GM23338 (cell line): Measurements from ENCODE around the gene SARS2. TPM values are rescaled to one million over a fixed set of nuclear protein-coding genes. Genes with fewer than 3 reads are reported as not detected.

Experiments used
- ATAC-seq: fragments of 200-7000 bp; cut with Tn5 transposase; 3 replicates; pipeline ENCODE4 v1.9.1; 2020
- DNase-seq: peaks from one replicate; pipeline ENCODE4 v3.0.0-alpha.2; 2015; ENCODE audit warnings: low spot score
- H2AFZ ChIP-seq: fragments of 200-600 bp; sonication (generic); 2 replicates; pipeline ENCODE4 v1.8.0; 2016; ENCODE audit warnings: antibody characterized with exemption, mild to moderate bottlenecking, moderate library complexity
- H3F3A ChIP-seq: fragments of 200-600 bp; sonication (generic); replicated peaks from 2 replicates; pipeline ENCODE4 v1.8.0; 2017; ENCODE audit warnings: antibody characterized with exemption, mixed run types, low read depth
- H3K27ac ChIP-seq: fragments of 200-600 bp; sonication (generic); 2 replicates; pipeline ENCODE4 v1.6.1; 2016; ENCODE audit warnings: low read depth
- H3K27me3 ChIP-seq: fragments of 200-600 bp; sonication (generic); 2 replicates; pipeline ENCODE4 v1.8.0; 2016; ENCODE audit warnings: mild to moderate bottlenecking, mixed run types, moderate library complexity; ENCODE audit not compliant: insufficient read depth
- H3K36me3 ChIP-seq: fragments of 200-600 bp; sonication (generic); 2 replicates; pipeline ENCODE4 v1.8.0; 2016; ENCODE audit warnings: mild to moderate bottlenecking; ENCODE audit not compliant: insufficient read depth
- H3K4me1 ChIP-seq: fragments of 200-600 bp; sonication (generic); 2 replicates; pipeline ENCODE4 v1.8.0; 2016; ENCODE audit warnings: mild to moderate bottlenecking, moderate library complexity; ENCODE audit not compliant: insufficient read depth
- H3K4me2 ChIP-seq: fragments of 200-600 bp; sonication (generic); 2 replicates; pipeline ENCODE4 v1.7.1; 2017; ENCODE audit warnings: mixed run types
- H3K4me3 ChIP-seq: fragments of 200-600 bp; sonication (generic); 2 replicates; pipeline ENCODE4 v1.6.1; 2016; ENCODE audit warnings: mixed run types
- H3K79me2 ChIP-seq: fragments of 200-600 bp; sonication (generic); replicated peaks from 2 replicates; pipeline ENCODE4 v1.8.0; 2017; ENCODE audit warnings: mild to moderate bottlenecking; ENCODE audit not compliant: insufficient read depth
- H3K9me2 ChIP-seq: fragments of 200-600 bp; sonication (generic); 2 replicates; pipeline ENCODE4 v1.8.0; 2017; ENCODE audit not compliant: insufficient read depth
- H4K20me1 ChIP-seq: fragments of 200-600 bp; sonication (generic); replicated peaks from 2 replicates; pipeline ENCODE4 v1.8.0; 2017; ENCODE audit warnings: mild to moderate bottlenecking; ENCODE audit not compliant: insufficient read depth
- H3K27ac Mint-ChIP-seq: 2 replicates; pipeline ENCODE4 v1.8.0; 2020; ENCODE audit warnings: inconsistent platforms, mild to moderate bottlenecking, moderate library complexity, mixed read lengths
- H3K27me3 Mint-ChIP-seq: 3 replicates; pipeline ENCODE4 v1.8.0; 2022; ENCODE audit warnings: low read depth, mild to moderate bottlenecking, moderate library complexity, mixed read lengths, inconsistent platforms; ENCODE audit not compliant: insufficient read depth, poor library complexity
- H3K36me3 Mint-ChIP-seq: 3 replicates; pipeline ENCODE4 v1.8.0; 2021; ENCODE audit warnings: low read depth, mild to moderate bottlenecking, inconsistent platforms, moderate library complexity, mixed read lengths
- H3K4me1 Mint-ChIP-seq: 3 replicates; pipeline ENCODE4 v1.8.0; 2020; ENCODE audit warnings: mild to moderate bottlenecking, inconsistent platforms, mixed read lengths
- H3K4me3 Mint-ChIP-seq: 3 replicates; pipeline ENCODE4 v1.8.0; 2021; ENCODE audit warnings: moderate library complexity, mild to moderate bottlenecking, inconsistent platforms, mixed read lengths
- H3K9me3 Mint-ChIP-seq: 3 replicates; pipeline ENCODE4 v1.8.0; 2020; ENCODE audit warnings: moderate library complexity, mild to moderate bottlenecking, inconsistent platforms, mixed read lengths
- CREB1 ChIP-seq: fragments of 250-450 bp; sonication (Bioruptor Pico); IDR thresholded peaks from 2 replicates; pipeline ENCODE4 v1.5.0; 2020; ENCODE audit warnings: low read depth, mild to moderate bottlenecking, moderate library complexity
- EZH2phosphoT487 ChIP-seq: fragments of 200-600 bp; sonication (generic); IDR thresholded peaks from one replicate; pipeline ENCODE4 v1.8.1; 2018; ENCODE audit warnings: antibody characterized with exemption; ENCODE audit not compliant: unreplicated experiment
- POLR2AphosphoS5 ChIP-seq: IDR thresholded peaks from 2 replicates; pipeline ENCODE4 v1.6.1; 2016; ENCODE audit warnings: antibody characterized with exemption, low read depth
- STAT1 ChIP-seq: IDR thresholded peaks from one replicate; pipeline ENCODE4 v1.6.1; 2016; ENCODE audit warnings: antibody characterized with exemption; ENCODE audit not compliant: unreplicated experiment
- long read RNA-seq: library from polyadenylated mRNA; unstranded; transcript quantifications from one replicate; pipeline ENCODE4 v2.0.0, GENCODE V29; 2020; ENCODE audit not compliant: unreplicated experiment
- polyA plus RNA-seq: library from polyadenylated mRNA; unstranded; fragments of >200 nt; fragmentation: Nextera tagmentation; extraction: Ambion mirVana; gene quantifications from 2 replicates; pipeline ENCODE4 v1.2.1, GENCODE V29; 2016
- total RNA-seq: library from RNA; depleted of rRNA; stranded (reverse); fragments of >200 nt; shearing (Covaris generic); gene quantifications from 2 replicates; pipeline ENCODE4 v1.2.3, GENCODE V29; 2014; rRNA removed
- TF ChIP-seq, protein P1 (sequence below): fragments of 250-450 bp; sonication (Bioruptor Pico); IDR thresholded peaks from 2 replicates; pipeline ENCODE4 v1.5.0; 2020; ENCODE audit warnings: mild to moderate bottlenecking, moderate library complexity
- TF ChIP-seq, protein P2 (sequence below), 2 experiments: fragments of 200-600 bp in 1 of 2; sonication (generic) in 1 of 2; conservative IDR thresholded peaks; 2 replicates each; pipeline versions ENCODE4 v1.5.1 to v1.6.1; 2016 to 2017; ENCODE audit warnings: antibody characterized with exemption in 2 of 2, low read depth in 2 of 2, mild to moderate bottlenecking in 2 of 2, moderate library complexity in 1 of 2

SARS2 gene, protein sequence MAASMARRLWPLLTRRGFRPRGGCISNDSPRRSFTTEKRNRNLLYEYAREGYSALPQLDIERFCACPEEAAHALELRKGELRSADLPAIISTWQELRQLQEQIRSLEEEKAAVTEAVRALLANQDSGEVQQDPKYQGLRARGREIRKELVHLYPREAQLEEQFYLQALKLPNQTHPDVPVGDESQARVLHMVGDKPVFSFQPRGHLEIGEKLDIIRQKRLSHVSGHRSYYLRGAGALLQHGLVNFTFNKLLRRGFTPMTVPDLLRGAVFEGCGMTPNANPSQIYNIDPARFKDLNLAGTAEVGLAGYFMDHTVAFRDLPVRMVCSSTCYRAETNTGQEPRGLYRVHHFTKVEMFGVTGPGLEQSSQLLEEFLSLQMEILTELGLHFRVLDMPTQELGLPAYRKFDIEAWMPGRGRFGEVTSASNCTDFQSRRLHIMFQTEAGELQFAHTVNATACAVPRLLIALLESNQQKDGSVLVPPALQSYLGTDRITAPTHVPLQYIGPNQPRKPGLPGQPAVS
- total RNA-seq (67.0 and 75.7 TPM in 2 replicates), polyA plus RNA-seq (70.6 and 73.2 TPM in 2 replicates)
- long read RNA-seq, transcript SARS2-201 (16 exons, 2,057 nt) = major isoform, 34 of 50 reads
- long read RNA-seq, partial matches to known transcripts = 1 of 50 reads
- long read RNA-seq, other reads (novel, unspliced or antisense) = 13 of 50 reads

DNA sequence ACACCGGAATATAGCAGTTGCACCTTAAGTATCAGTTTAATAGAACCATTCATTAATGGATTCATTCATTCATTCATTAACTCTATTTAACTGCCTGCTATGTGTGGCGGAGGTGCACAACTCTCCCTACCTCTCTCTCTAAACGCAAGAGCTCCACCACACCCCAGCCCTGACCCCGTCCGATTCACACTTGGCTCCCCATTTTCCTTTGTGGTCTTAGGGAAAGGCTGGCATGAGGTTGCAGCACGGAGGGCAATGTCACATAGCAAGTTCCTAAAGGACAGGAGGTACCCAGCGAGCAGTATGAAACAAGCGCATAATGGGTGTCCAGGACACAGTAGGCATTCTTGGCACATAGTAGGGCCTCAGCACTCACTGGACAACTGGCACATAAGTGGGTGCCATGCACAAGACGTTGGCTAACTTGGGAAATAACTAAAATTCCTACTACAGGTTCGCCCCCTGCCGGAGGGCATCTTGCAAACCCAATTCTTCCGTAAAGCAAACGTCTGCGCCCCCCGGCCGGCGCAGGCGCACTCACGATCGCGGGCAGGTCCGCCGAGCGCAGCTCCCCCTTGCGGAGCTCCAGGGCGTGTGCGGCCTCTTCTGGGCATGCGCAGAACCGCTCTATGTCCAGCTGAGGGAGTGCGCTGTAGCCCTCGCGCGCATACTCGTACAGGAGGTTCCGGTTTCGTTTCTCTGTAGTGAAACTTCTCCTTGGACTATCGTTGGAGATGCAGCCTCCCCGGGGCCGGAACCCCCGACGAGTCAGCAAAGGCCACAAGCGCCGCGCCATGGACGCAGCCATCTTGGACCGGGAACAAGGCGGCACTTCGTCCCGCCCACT is at the start of gene SARS2:
Gene SARS2 (minus strand): TSS at position 835 of the 847 bp plus-strand sequence. CDS start 27 bp downstream, at position 808.
- H3K9me3 Mint-ChIP-seq = peaks cover 21% of the 10 kb centered on the region
- DNase-seq (peak; percentile 97), ATAC-seq (peak; percentile 52)
- Histone ChIP-seq H3K4me2 (peak within 1 kb of the TSS; percentile 99), H2AFZ (peak within 1 kb of the TSS; percentile 68; the same call in 1 of the 2 replicates), H3K36me3 (peaks cover 16% of the 10 kb centered on the region; the same call in 1 of the 2 replicates), H3K27me3 (no peaks in the 10 kb centered on the region), H3K4me1 (peaks cover 8% of the 10 kb centered on the region), H3K9me2 (no peaks in the 10 kb centered on the region), H3K27ac (peak within 1 kb of the TSS; percentile 88), H4K20me1 (peaks cover 9% of the 10 kb centered on the region; the same call in 1 of the 2 replicates), H3F3A (peaks cover 4% of the 10 kb centered on the region; the same call in 1 of the 2 replicates), H3K79me2 (peaks cover 43% of the 10 kb centered on the region), H3K4me3 (peak within 1 kb of the TSS; percentile 100)
- H3K4me1 Mint-ChIP-seq = peaks cover 8% of the 10 kb centered on the region; the same call in 2 of the 3 replicates
- peaks cover 6% of the 10 kb centered on the region for H3K27me3 Mint-ChIP-seq
- peak within 1 kb of the TSS; percentile 100 for H3K4me3 Mint-ChIP-seq
- TF ChIP-seq, protein P1, sequence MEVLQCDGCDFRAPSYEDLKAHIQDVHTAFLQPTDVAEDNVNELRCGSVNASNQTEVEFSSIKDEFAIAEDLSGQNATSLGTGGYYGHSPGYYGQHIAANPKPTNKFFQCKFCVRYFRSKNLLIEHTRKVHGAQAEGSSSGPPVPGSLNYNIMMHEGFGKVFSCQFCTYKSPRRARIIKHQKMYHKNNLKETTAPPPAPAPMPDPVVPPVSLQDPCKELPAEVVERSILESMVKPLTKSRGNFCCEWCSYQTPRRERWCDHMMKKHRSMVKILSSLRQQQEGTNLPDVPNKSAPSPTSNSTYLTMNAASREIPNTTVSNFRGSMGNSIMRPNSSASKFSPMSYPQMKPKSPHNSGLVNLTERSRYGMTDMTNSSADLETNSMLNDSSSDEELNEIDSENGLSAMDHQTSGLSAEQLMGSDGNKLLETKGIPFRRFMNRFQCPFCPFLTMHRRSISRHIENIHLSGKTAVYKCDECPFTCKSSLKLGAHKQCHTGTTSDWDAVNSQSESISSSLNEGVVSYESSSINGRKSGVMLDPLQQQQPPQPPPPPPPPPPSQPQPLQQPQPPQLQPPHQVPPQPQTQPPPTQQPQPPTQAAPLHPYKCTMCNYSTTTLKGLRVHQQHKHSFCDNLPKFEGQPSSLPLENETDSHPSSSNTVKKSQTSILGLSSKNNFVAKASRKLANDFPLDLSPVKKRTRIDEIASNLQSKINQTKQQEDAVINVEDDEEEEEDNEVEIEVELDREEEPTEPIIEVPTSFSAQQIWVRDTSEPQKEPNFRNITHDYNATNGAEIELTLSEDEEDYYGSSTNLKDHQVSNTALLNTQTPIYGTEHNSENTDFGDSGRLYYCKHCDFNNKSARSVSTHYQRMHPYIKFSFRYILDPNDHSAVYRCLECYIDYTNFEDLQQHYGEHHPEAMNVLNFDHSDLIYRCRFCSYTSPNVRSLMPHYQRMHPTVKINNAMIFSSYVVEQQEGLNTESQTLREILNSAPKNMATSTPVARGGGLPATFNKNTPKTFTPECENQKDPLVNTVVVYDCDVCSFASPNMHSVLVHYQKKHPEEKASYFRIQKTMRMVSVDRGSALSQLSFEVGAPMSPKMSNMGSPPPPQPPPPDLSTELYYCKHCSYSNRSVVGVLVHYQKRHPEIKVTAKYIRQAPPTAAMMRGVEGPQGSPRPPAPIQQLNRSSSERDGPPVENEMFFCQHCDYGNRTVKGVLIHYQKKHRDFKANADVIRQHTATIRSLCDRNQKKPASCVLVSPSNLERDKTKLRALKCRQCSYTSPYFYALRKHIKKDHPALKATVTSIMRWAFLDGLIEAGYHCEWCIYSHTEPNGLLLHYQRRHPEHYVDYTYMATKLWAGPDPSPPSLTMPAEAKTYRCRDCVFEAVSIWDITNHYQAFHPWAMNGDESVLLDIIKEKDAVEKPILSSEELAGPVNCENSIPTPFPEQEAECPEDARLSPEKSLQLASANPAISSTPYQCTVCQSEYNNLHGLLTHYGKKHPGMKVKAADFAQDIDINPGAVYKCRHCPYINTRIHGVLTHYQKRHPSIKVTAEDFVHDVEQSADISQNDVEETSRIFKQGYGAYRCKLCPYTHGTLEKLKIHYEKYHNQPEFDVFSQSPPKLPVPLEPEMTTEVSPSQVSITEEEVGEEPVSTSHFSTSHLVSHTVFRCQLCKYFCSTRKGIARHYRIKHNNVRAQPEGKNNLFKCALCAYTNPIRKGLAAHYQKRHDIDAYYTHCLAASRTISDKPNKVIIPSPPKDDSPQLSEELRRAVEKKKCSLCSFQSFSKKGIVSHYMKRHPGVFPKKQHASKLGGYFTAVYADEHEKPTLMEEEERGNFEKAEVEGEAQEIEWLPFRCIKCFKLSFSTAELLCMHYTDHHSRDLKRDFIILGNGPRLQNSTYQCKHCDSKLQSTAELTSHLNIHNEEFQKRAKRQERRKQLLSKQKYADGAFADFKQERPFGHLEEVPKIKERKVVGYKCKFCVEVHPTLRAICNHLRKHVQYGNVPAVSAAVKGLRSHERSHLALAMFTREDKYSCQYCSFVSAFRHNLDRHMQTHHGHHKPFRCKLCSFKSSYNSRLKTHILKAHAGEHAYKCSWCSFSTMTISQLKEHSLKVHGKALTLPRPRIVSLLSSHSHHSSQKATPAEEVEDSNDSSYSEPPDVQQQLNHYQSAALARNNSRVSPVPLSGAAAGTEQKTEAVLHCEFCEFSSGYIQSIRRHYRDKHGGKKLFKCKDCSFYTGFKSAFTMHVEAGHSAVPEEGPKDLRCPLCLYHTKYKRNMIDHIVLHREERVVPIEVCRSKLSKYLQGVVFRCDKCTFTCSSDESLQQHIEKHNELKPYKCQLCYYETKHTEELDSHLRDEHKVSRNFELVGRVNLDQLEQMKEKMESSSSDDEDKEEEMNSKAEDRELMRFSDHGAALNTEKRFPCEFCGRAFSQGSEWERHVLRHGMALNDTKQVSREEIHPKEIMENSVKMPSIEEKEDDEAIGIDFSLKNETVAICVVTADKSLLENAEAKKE (CRISPR knock-in tag) = no peak
- TF ChIP-seq STAT1 (no peak), POLR2AphosphoS5 (peak; percentile 86), EZH2phosphoT487 (no peak), CREB1 (CRISPR knock-in tag) (peak; percentile 9; the same call in 1 of the 2 replicates)
- TF ChIP-seq, protein P2, sequence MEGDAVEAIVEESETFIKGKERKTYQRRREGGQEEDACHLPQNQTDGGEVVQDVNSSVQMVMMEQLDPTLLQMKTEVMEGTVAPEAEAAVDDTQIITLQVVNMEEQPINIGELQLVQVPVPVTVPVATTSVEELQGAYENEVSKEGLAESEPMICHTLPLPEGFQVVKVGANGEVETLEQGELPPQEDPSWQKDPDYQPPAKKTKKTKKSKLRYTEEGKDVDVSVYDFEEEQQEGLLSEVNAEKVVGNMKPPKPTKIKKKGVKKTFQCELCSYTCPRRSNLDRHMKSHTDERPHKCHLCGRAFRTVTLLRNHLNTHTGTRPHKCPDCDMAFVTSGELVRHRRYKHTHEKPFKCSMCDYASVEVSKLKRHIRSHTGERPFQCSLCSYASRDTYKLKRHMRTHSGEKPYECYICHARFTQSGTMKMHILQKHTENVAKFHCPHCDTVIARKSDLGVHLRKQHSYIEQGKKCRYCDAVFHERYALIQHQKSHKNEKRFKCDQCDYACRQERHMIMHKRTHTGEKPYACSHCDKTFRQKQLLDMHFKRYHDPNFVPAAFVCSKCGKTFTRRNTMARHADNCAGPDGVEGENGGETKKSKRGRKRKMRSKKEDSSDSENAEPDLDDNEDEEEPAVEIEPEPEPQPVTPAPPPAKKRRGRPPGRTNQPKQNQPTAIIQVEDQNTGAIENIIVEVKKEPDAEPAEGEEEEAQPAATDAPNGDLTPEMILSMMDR (conservative IDR thresholded peaks at IDR 0.05; ENCODE audit: low read depth in 2 of 2) = peak; percentile 91 to 97
- H3K27ac Mint-ChIP-seq = peak within 1 kb of the TSS; percentile 99
- H3K36me3 Mint-ChIP-seq = peaks cover 66% of the 10 kb centered on the region
